ENCODE results near the gene LEMD2.
A peak's percentile ranks its signal among the peaks of the same experiment; 100 is the strongest.

LEMD2 gene

GRCh38 chr6:33797626-33798342 lies 8.9 kb upstream of the LEMD2 start:
- DNase-seq (ENCODE audit: extremely low read depth in 1 of 2, low read depth in 1 of 2), result no peak

- no peak for DNase-seq (ENCODE audit: extremely low read depth in 1 of 2, low read depth in 1 of 2)
Measured at GRCh38 chr6:33794910-33795623, 6.1 kb upstream of the LEMD2 start.

- DNase-seq (ENCODE audit: extremely low read depth in 1 of 2, low read depth in 1 of 2), result no peak
Measured at GRCh38 chr6:33792981-33793380, 4.1 kb upstream of the LEMD2 start.

GRCh38 chr6:33791620-33792019 lies 2.7 kb upstream of the LEMD2 start:
- DNase-seq (ENCODE audit: extremely low read depth in 1 of 2, low read depth in 1 of 2), result no peak

GRCh38 chr6:33790910-33791309 lies 2.0 kb upstream of the LEMD2 start:
- DNase-seq (ENCODE audit: extremely low read depth in 1 of 2, low read depth in 1 of 2), result no peak

GRCh38 chr6:33790379-33790778 lies 1.4 kb upstream of the LEMD2 start:
- DNase-seq (ENCODE audit: extremely low read depth in 1 of 2, low read depth in 1 of 2), result no peak

- no peak for DNase-seq (ENCODE audit: extremely low read depth in 1 of 2, low read depth in 1 of 2)
Measured at GRCh38 chr6:33789550-33789895, 593 bp upstream of the LEMD2 start.

- peak; percentile 47 to 49 for DNase-seq (ENCODE audit: extremely low read depth in 1 of 2, low read depth in 1 of 2)
Measured at GRCh38 chr6:33787954-33788693, 806 bp downstream of the LEMD2 start.

GRCh38 chr6:33787346-33787953 lies 1.5 kb downstream of the LEMD2 start:
- DNase-seq (ENCODE audit: extremely low read depth in 1 of 2, low read depth in 1 of 2), result no peak

GRCh38 chr6:33786736-33787135 lies 2.2 kb downstream of the LEMD2 start:
- DNase-seq (ENCODE audit: extremely low read depth in 1 of 2, low read depth in 1 of 2), result no peak

- no peak for DNase-seq (ENCODE audit: extremely low read depth in 1 of 2, low read depth in 1 of 2)
Measured at GRCh38 chr6:33785778-33786177, 3.2 kb downstream of the LEMD2 start.

GRCh38 chr6:33784787-33785186 lies 4.1 kb downstream of the LEMD2 start:
- DNase-seq (ENCODE audit: extremely low read depth in 1 of 2, low read depth in 1 of 2), result no peak

- no peak for DNase-seq (ENCODE audit: extremely low read depth in 1 of 2, low read depth in 1 of 2)
Measured at GRCh38 chr6:33783781-33784520, 5.0 kb downstream of the LEMD2 start.

- DNase-seq (ENCODE audit: extremely low read depth in 1 of 2, low read depth in 1 of 2), result no peak
Measured at GRCh38 chr6:33782561-33782960, 6.4 kb downstream of the LEMD2 start.

GRCh38 chr6:33781131-33781975 lies 7.6 kb downstream of the LEMD2 start:
- DNase-seq (ENCODE audit: extremely low read depth in 1 of 2, low read depth in 1 of 2), result no peak

- no peak for DNase-seq (ENCODE audit: extremely low read depth in 1 of 2, low read depth in 1 of 2)
Measured at GRCh38 chr6:33779895-33780294, 9.0 kb downstream of the LEMD2 start.

- DNase-seq (ENCODE audit: extremely low read depth in 1 of 2, low read depth in 1 of 2), result no peak
Measured at GRCh38 chr6:33779290-33779689, 9.6 kb downstream of the LEMD2 start.

GRCh38 chr6:33778444-33779121 lies 10.3 kb downstream of the LEMD2 start:
- DNase-seq (ENCODE audit: extremely low read depth in 1 of 2, low read depth in 1 of 2), result no peak

Measured in stimulated activated CD8-positive, alpha-beta memory T cell treated with anti-CD3 and anti-CD28 coated beads, Interleukin-7, amount 100 ng/mL, for 48 hours (primary cell).